GM18505 (cell line): ENCODE data around the gene OR4D2.

Experiments used
- ATAC-seq: cut with Tn5 transposase; IDR thresholded peaks from one replicate; pipeline ENCODE4 v1.9.1; 2021; ENCODE audit not compliant: unreplicated experiment
- POLR2A ChIP-seq: IDR thresholded peaks from 4 replicates; pipeline ENCODE4 v1.6.1; 2011; ENCODE audit warnings: borderline replicate concordance; ENCODE audit not compliant: insufficient read depth, insufficient read length; ENCODE audit errors: extremely low read depth

Gene OR4D2

DNA sequence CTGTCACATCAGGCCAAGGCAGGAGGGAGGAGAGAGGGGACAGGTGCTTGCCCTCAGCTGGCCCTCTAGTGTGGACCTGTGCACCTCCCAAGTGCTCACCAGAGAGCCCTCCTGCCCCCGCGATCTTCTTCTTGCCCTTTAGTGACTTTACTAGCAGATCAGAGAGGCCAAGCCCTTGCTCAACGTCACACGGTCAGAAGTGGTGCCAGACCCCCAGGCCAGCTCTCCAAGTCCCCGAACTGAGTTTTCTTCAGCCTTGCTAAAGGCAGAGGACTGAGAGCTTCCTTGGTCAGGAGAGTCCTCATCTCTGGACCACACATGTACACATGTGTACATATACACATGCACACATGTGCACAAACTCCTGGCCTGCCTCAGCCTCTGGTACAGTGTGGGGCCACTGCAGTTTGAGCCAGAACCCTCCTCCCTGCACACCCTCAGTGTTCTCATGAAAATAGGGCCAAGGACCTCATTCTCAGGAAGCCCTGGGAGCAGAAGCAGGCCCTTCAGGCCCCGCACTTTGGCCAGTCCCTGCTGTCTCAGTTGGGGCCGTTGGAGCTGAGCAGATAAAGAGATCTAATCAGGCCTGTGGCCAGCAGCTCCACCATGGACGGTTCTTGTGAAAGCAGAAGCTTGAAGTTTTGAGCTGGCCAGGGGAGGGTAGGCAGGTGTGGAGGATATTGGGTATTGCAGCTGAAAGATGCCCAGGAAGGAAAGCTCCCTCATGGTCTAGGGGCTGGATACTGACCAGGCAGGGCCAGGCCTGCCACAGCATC is 18.4 kb downstream of the OR4D2 start:
- no peak for TF ChIP-seq POLR2A
- no peak for ATAC-seq

DNA sequence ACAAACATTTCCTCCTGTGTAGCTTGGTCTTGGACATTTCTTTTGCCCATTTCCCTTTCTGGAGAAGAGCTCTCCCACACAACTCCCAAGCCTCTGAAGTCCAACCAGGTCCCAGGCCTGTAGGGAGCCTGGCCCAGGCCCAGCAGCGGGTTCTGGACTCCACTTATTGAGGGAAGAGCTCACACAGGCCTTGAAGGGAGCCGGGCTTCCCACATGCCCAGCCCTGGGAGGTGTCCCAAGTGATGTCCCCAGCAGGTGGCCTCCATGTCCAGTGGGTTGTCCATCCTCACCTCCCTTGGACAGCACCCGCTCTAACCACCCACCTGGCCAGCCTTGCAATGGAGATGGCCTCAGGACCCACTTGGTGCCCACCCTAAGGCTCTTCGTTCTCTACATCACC is 19.8 kb downstream of the OR4D2 start:
- no peak for ATAC-seq
- no peak for TF ChIP-seq POLR2A

DNA sequence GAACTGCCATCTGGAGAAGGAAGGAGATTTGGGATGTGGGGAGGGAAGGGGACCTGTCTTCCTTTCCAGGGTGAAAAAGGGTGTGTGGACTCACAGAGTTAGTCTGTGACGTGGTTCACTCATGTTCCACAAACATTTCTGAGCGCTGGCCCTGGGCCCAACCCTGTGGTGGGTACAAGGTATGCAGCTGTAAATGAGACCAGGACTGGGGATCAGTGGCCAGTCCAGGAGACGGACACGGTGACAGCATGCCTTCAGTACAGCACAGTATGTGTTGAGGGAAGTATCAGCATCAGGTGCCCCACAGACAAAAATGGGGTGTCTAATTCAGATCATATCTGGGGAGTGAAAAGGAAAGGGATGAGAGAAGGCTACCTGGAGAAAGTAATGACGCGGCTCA is 20.3 kb downstream of the OR4D2 start:
- ATAC-seq: no peak

DNA sequence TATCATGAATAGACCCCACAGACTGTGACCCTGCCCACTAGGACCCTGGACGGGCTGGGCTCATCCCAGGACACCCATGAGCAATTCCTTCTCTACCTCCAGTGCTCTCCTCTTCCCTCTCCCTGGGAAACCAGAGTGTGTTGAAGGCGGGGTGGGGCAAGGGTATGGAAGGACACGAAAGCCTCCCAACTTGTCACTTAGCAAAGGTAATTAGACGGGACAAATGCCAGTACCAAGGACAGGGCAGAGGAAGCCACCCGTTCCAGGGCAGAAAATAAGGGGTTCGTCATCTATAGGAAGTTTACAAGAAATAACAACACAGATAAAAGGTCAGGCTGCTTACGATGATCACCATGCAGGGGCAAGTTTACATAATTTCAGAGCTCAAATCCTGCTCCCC is 20.9 kb downstream of the OR4D2 start:
- ATAC-seq: no peak
- TF ChIP-seq POLR2A: no peak

More for the DNA sequence above, 20.3 kb downstream of the OR4D2 start:
- TF ChIP-seq POLR2A: no peak

DNA sequence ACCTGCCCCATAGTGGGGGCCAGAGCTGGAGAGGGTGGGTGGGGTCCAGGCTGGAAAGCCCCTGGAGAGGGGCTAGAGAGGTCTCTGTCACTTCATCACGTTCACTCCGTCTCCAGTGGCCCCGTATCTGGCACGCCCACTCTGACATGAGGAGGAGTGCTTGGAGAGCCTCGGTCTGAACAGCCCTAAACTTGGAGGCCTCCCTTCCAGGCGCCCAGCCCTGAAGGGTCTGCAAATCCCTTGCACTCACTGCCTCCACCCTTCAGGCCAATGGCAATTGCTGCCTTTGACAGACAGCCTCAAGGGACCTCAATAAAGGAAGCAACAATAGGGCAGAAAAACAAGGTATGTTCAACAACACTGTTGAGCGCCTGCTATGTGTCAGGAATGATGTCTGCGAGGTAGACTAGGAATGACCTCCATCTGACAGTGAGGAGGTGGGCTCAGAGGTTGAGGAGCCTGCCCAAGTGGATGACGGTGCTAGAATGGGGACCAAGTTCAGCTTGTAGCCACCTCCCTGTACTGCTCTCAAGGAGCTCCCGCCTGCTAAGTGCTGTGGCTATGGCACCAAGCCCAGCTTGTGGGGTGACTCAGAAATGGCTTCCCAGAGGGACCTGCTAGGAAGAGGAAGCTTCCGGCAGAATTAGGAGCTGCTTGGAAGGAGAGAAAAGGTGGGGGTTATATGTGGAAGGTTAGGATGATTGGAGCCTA is 22.8 kb downstream of the OR4D2 start:
- TF ChIP-seq POLR2A: no peak
- ATAC-seq: no peak

DNA sequence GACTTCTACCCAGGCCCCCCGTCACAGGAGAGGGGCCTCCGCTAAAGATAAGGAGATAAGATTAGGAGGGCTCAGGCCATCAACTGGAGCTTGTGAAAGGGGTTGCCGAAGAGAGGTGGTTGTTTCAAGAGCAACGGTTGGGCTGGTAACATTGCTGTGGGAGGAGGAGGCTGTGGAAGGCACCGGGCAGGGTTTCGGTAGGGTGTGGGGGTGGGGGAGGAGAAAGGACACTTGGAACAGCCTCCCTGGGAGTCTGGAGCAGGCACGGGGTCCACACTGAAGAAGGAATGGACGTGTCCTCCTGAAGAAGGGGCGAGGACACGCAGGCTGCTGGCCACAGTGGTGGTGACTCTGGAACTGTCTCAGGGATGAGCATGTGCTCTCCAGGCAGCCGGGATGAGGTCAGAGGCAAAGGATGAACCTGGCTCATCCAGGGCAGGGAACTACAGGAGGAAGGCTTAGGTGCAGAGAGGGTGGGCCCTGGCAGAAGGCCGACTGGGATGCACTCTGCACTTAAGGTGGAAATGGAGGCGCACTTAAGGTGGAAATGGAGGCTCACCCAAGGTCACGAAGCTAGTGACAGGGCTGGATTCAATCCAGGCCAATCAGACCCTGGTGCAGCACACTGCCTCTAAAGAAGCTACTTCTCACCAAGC is 24.6 kb downstream of the OR4D2 start:
- TF ChIP-seq POLR2A: no peak
- ATAC-seq: no peak

DNA sequence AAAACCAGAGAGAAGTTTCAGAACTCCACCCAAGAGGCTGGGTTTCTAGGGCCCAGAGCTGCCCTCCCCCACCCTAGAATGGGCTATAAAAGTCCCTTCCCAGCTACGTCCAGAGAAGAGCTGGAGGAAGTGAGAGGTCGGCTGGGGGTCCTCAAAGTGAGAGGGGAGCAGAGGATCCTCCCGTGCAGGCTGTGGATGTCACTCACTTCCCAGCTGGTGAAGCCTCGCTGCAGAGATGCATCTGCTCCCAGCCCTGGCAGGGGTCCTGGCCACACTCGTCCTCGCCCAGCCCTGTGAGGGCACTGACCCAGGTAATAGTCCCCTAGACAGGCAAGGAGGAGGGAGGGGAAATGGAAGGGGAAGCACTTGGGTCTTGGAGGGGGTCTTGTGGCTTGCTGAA is 25.8 kb downstream of the OR4D2 start, which contains the start of gene EPX:
TSS of gene EPX (plus strand) at position 115 of the 400 bp plus-strand sequence. CDS start at position 236, 121 bp downstream.
- no peak for TF ChIP-seq POLR2A
- no peak for ATAC-seq

DNA sequence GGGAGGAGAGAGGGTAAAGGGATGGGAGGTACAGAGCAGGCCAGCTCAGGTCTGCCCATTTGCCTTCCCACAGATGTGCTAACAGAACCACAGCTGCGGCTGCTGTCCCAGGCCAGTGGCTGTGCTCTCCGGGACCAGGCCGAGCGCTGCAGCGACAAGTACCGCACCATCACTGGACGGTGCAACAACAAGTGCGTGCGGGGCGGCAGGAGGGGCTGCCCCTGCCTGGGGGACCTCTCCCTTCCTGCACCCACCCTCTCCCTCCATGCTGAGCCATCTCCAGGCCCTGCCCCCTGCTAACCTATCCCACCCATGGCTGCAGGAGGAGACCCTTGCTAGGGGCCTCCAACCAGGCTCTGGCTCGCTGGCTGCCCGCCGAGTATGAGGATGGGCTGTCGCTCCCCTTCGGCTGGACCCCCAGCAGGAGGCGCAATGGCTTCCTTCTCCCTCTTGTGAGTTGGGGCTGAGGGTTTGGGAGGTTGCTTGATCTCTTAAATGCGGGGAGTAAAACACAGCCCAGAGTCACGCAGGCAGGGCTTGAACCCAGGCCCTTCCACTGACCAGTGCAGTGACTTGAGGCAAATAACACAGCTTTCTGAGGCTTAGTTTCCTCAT is 27.0 kb downstream of the OR4D2 start:
- no peak for TF ChIP-seq POLR2A
- ATAC-seq: no peak

DNA sequence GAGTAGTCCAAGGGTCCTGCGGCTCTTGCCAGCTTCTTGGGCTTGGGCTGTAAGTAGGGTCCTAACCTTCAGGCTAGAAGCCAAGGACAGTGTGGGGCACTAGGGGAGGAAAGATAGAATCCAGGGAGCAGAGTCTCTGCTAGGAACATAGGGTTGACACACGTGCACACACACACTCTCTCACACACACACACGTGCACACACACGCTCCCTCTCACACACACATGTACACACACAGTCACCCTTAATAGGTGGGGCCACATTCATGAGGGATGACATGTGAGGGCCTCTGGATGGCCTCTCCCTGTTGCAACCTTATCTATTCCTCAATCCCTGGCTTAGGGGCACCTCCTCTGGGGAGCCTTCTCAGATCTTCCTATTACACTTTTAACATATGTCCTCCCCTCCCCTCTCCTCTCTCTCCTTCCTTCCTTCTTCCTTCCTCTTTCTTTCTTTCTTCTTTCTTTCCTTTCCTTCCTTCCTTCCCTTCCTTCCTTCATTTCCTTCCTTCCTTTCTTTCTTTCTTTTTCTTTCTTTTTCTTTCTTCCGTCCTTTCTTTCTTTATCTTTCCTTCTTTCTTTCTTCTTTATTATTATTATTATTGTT is 28.8 kb downstream of the OR4D2 start:
- TF ChIP-seq POLR2A: no peak
- ATAC-seq: no peak

DNA sequence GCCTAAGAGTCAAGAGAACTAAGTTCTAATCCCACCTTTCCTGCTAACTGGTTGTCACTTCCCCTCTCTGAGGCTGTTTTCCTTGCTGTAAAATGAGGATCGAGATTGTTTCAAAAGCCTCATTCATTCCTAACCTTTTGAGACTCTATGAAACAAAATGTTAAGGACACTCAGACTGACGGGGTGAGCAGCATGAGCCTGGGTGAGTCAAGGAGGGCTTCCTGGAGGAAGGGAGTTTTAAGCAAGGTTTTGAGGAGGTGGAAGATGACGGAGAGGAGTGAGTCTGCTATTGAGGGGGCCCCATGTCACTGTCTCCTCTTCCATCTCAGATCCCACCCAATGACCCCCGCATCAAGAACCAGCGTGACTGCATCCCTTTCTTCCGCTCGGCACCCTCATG is 29.8 kb downstream of the OR4D2 start:
- TF ChIP-seq POLR2A: no peak
- no peak for ATAC-seq

DNA sequence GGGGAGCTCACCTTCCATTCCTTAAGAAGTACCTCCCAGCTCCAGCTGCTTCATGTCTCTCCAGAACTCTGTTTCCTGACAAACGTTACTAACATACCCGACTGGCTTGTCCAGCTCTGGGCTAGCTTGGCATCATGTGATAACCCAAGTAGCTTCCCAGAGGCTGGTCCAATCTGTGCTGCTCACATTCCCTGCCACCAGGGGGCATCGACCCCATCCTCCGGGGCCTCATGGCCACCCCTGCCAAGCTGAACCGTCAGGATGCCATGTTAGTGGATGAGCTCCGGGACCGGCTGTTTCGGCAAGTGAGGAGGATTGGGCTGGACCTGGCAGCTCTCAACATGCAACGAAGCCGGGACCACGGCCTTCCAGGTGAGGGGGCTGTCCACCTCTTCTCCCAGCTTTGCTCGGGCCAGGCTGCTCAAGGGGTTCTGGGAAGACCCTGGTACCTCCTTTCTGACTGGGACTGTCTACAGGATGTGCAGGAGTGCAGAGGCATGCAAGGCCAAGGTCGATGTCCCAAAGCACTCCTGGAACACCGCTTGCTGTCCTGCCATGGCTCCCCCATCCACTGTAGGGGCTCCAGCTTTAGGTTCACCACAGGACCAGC is 33.3 kb downstream of the OR4D2 start:
- no peak for ATAC-seq
- TF ChIP-seq POLR2A: no peak

DNA sequence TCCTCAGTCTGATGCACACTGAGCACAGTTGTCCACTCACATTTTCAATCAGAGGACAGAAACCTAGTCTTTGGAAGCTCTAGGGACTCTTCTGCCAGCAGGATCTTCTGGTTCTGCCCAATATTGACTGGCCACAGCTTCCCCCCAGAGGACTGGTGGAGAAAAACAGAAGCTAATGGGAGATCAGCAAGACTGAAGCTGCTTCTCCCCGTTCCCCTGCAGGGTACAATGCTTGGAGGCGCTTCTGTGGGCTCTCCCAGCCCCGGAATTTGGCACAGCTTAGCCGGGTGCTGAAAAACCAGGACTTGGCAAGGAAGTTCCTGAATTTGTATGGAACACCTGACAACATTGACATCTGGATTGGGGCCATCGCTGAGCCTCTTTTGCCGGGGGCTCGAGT is 36.1 kb downstream of the OR4D2 start:
- TF ChIP-seq POLR2A: no peak
- no peak for ATAC-seq
